Ascending aorta (tissue), 2 donors: ENCODE results near the gene CACNA1D. TPM values are rescaled to one million over a fixed set of nuclear protein-coding genes. Genes with fewer than 3 reads are reported as not detected.

Source experiments
- DNase-seq, 2 donors: peaks; one replicate each; pipeline ENCODE4 v3.0.0-alpha.2; 2019; ENCODE audit warnings: low spot score in 2 of 2
- H3K27ac ChIP-seq, 2 donors: fragments of 200-600 bp; sonication (generic); one replicate each; pipeline ENCODE4 v1.5.1; 2016 to 2017; ENCODE audit warnings: mild to moderate bottlenecking in 1 of 2
- H3K27me3 ChIP-seq: fragments of 200-600 bp; sonication (generic); one replicate; pipeline ENCODE4 v1.5.1; 2017
- H3K36me3 ChIP-seq, 2 donors: fragments of 200-600 bp; sonication (generic); one replicate each; pipeline ENCODE4 v1.5.1; 2016
- H3K4me1 ChIP-seq, 2 donors: fragments of 200-600 bp; sonication (generic); one replicate each; pipeline ENCODE4 v1.5.1; 2016 to 2017; ENCODE audit warnings: mild to moderate bottlenecking in 1 of 2
- H3K4me3 ChIP-seq, 2 donors: fragments of 200-600 bp; sonication (generic); one replicate each; pipeline ENCODE4 v1.5.1; 2016 to 2017; ENCODE audit warnings: mild to moderate bottlenecking in 1 of 2
- H3K9me3 ChIP-seq, 2 donors: fragments of 200-600 bp; sonication (generic); one replicate each; pipeline ENCODE4 v1.5.1; 2016
- intact Hi-C: fragments of 100-400 bp; cut with DNase I; formaldehyde crosslinking; loops from one replicate; pipeline ENCODE4 v1.15.1; 2023
- total RNA-seq: library from RNA; depleted of rRNA; stranded (reverse); fragments of >200 nt; gene quantifications from one replicate; pipeline ENCODE4 v1.1.0, GENCODE V29; 2016
- TF ChIP-seq, protein P1 (sequence below), 3 experiments: fragments of 200-600 bp in 2 of 3; fragments of 450-650 bp in 1 of 3; sonication (generic) in 2 of 3; IDR thresholded peaks; one replicate each; pipeline ENCODE4 v1.5.1; 2016 to 2019; ENCODE audit warnings: antibody characterized with exemption in 3 of 3, mild to moderate bottlenecking in 1 of 3, moderate library complexity in 1 of 3

CACNA1D gene
- total RNA-seq, 1 donor from 2014 or later: 0.43 TPM

DNA sequence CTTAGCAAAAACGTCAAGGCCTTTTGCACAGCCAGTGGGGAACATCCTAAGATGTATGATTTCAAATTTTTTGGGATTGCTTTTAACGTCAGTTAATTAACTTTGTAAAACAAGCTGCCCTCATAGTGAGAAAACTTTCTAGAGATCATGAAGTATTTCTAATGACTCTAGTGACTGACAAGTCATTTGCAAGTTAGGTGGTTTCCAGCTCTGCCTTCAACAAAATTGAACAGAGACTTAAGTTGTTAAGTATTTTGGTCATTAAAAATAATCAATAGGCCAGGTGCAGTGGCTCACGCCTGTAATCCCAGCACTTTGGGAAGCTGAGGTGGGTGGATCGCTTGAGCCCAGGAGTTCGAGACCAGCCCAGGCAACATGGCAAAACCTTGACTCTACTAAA is 280.6 kb downstream of the CACNA1D start:
- TF ChIP-seq, protein P1, sequence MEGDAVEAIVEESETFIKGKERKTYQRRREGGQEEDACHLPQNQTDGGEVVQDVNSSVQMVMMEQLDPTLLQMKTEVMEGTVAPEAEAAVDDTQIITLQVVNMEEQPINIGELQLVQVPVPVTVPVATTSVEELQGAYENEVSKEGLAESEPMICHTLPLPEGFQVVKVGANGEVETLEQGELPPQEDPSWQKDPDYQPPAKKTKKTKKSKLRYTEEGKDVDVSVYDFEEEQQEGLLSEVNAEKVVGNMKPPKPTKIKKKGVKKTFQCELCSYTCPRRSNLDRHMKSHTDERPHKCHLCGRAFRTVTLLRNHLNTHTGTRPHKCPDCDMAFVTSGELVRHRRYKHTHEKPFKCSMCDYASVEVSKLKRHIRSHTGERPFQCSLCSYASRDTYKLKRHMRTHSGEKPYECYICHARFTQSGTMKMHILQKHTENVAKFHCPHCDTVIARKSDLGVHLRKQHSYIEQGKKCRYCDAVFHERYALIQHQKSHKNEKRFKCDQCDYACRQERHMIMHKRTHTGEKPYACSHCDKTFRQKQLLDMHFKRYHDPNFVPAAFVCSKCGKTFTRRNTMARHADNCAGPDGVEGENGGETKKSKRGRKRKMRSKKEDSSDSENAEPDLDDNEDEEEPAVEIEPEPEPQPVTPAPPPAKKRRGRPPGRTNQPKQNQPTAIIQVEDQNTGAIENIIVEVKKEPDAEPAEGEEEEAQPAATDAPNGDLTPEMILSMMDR (IDR thresholded peaks at IDR 0.05): no peak
- H3K9me3 ChIP-seq: no peaks in the 10 kb centered on the region
- no peaks in the 10 kb centered on the region for H3K27me3 ChIP-seq
- peaks cover 3 to 23% of the 10 kb centered on the region in 2 donors for H3K4me1 ChIP-seq
- intact Hi-C loops: no loop called here
- no peak overlapping the region for H3K4me3 ChIP-seq
- H3K27ac ChIP-seq: no peak overlapping the region
- no peaks in the 10 kb centered on the region for H3K36me3 ChIP-seq
- DNase-seq: no peak

DNA sequence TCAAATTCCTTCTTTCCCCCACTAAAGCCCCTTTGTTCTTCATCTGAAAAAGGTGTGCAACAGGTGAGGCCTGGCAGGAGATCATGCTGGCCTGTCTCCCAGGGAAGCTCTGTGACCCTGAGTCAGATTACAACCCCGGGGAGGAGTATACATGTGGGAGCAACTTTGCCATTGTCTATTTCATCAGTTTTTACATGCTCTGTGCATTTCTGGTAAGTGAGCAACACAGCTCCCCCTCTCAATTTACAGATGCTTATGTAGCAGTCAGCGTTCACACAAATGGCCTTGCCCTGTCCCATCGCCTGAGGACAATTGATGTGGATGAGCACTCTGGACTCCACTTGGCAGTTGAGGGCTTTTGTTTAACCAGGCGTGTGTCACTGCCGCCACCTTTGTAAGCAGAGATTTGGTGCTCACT is 281.4 kb downstream of the CACNA1D start:
- Histone ChIP-seq H3K4me3 (no peak overlapping the region), H3K27me3 (no peaks in the 10 kb centered on the region), H3K36me3 (no peaks in the 10 kb centered on the region), H3K27ac (peak overlapping the region; percentile 41 to 64), H3K4me1 (peaks cover 3 to 23% of the 10 kb centered on the region in 2 donors), H3K9me3 (no peaks in the 10 kb centered on the region)
- intact Hi-C loops: no loop called here
- DNase-seq: no peak
- TF ChIP-seq, protein P1 (IDR thresholded peaks at IDR 0.05): no peak

DNA sequence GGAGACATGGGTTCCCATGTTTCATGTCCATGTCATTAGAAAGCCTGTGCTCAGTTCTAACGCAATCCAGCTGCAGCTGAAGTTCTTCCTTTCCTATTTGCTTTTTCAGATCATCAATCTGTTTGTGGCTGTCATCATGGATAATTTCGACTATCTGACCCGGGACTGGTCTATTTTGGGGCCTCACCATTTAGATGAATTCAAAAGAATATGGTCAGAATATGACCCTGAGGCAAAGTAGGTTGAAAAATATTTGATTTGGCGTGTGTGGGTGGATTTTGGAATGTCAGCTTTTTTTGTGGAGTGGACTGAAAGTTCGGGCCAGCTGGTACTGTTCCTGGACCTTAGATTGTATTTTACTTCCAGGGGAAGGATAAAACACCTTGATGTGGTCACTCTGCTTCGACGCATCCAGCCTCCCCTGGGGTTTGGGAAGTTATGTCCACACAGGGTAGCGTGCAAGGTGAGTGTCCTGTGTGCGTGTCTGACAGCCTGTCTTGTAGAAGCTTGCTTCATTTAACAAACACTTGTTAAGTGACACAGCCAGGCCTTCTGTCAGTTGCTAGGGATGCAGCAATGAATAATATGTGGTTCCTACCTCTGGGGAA is 282.2 kb downstream of the CACNA1D start:
- H3K4me3 ChIP-seq: no peak overlapping the region
- intact Hi-C loops: no loop called here

DNA sequence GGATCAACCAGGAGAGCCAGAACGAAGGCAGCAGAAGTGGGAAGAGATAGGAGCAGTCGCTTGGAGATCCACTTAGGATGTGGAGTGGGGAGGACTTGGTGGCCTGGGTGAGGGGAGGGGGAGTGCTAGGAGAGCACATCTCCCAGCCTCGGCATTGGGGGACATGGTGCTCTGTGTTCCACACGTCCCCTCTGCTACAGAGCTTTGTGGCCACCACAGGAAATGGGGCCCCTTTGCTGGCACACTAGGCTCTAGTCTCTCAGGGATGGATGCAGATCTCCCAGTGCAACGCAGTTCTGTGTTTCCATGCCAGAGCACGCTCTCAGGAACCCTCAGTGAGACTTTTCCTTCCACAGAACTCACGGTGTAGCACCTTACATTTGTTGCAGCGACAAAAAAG is 283.1 kb downstream of the CACNA1D start:
- TF ChIP-seq, protein P1 (IDR thresholded peaks at IDR 0.05): no peak
- intact Hi-C loops: no loop called here
- Histone ChIP-seq H3K27me3 (no peaks in the 10 kb centered on the region), H3K4me3 (no peak overlapping the region), H3K27ac (peak overlapping the region in 1 of 2 donors; percentile 41), H3K9me3 (no peaks in the 10 kb centered on the region), H3K4me1 (peaks cover 3 to 23% of the 10 kb centered on the region in 2 donors), H3K36me3 (no peaks in the 10 kb centered on the region)
- no peak for DNase-seq

More for the DNA sequence above, 282.2 kb downstream of the CACNA1D start:
- Histone ChIP-seq H3K36me3 (no peaks in the 10 kb centered on the region), H3K27me3 (no peaks in the 10 kb centered on the region), H3K4me1 (peaks cover 3 to 23% of the 10 kb centered on the region in 2 donors), H3K9me3 (no peaks in the 10 kb centered on the region), H3K27ac (peak overlapping the region; percentile 41 to 64)
- no peak for DNase-seq
- TF ChIP-seq, protein P1 (IDR thresholded peaks at IDR 0.05): no peak

DNA sequence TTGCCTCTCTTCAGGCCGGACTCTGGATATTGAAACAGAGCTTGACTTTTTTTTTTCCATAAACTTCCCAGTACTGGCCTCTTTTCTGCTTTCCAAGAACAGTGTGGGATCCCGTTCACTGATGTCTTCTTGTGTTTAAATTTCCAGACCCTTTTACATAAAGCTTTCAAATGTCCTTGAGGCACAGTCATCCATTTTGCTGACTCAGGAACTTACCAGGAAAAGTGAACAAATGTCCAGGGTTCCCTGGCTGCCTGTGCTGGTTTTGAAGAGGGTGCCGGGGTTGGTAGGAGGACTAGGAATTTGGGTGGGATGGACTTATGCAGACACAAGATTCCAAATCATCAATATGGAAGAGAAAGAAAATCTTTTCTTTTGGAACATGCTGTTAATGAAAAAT is 283.7 kb downstream of the CACNA1D start:
- TF ChIP-seq, protein P1 (IDR thresholded peaks at IDR 0.05): no peak
- DNase-seq: no peak
- Histone ChIP-seq H3K4me3 (no peak overlapping the region), H3K27ac (no peak overlapping the region), H3K36me3 (no peaks in the 10 kb centered on the region), H3K4me1 (peaks cover 3 to 20% of the 10 kb centered on the region in 2 donors), H3K27me3 (no peaks in the 10 kb centered on the region), H3K9me3 (no peaks in the 10 kb centered on the region)
- intact Hi-C loops: no loop called here
